ENCODE measurements around the gene RAVER2. TPM values are rescaled to one million over a fixed set of nuclear protein-coding genes. Genes with fewer than 3 reads are reported as not detected.

Gene RAVER2
- total and polyA plus RNA-seq, 2 donors (not counting 3 experiments of a cell fraction or from before 2014, with no cell fraction given) = 6.0 to 13.9 TPM

- Histone ChIP-seq H3K79me2 (ENCODE audit: control insufficient read depth, insufficient read depth, low read length) (peaks cover 2% of the 10 kb centered on the region), H4K20me1 (replicated peaks; ENCODE audit: control insufficient read depth, extremely low read depth, insufficient read depth, low read length) (no peaks in the 10 kb centered on the region), H3K9me1 (replicated peaks; ENCODE audit: control insufficient read depth, extremely low read depth, insufficient read depth, low read length) (no peaks in the 10 kb centered on the region), H3K9ac (replicated peaks; ENCODE audit: extremely low read depth, insufficient read depth, low read length) (peak overlapping the region; percentile 85), H3K4me2 (ENCODE audit: insufficient read depth, low read length) (peak overlapping the region; percentile 94), H3K27ac (ENCODE audit: insufficient read depth, low read depth, low read length) (peak overlapping the region; percentile 26), H3K27me3 (ENCODE audit: control insufficient read depth in 2 of 2, insufficient read depth in 2 of 2, low read length in 2 of 2) (no peaks in the 10 kb centered on the region), H3K9me3 (replicated peaks; ENCODE audit: control insufficient read depth, insufficient read depth, low read length) (no peaks in the 10 kb centered on the region), H3K36me3 (ENCODE audit: control insufficient read depth in 2 of 2, extremely low read depth in 1 of 2, insufficient read depth in 2 of 2, low read length in 2 of 2) (no peaks in the 10 kb centered on the region), H2AFZ (ENCODE audit: low read depth, low read length) (peak overlapping the region; percentile 89), H3K4me3 (replicated peaks in 1 of 3; ENCODE audit: insufficient read depth in 1 of 3, low read depth in 1 of 3, low read length in 3 of 3) (peak overlapping the region; percentile 61 to 89 (median 71)), H3K4me1 (ENCODE audit: control insufficient read depth, extremely low read depth, insufficient read depth, low read length) (peaks cover 6% of the 10 kb centered on the region)
- FAIRE-seq = no peak
- DNase-seq (ENCODE audit: low read depth, low spot score) = no peak
- BruUV-seq (replicated peaks) = no TSS peak
- TF ChIP-seq, protein P1, sequence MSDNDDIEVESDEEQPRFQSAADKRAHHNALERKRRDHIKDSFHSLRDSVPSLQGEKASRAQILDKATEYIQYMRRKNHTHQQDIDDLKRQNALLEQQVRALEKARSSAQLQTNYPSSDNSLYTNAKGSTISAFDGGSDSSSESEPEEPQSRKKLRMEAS (IDR thresholded peaks at IDR 0.05; ENCODE audit: insufficient read depth, insufficient read length) = no peak
- TF ChIP-seq POLR2A (IDR thresholded peaks at IDR 0.05; ENCODE audit: low read depth, low read length) = no peak
- dilution Hi-C loops (cut with MboI; ENCODE audit: extremely low pct_ligation_motif_present, low sequenced_read_pairs) = no loop called here
- intact Hi-C loops (cut with micrococcal nuclease) = loop anchor here (1.0 to 5.0 kb wide), 3 partner anchors 57 to 333 kb away; no protein-coding TSS in a partner anchor
- CTCF ChIA-PET = interaction anchor here (0.5 to 0.6 kb wide), 2 partner anchors 76 to 79 kb away, joined by 3 read pairs; no protein-coding TSS in a partner anchor
- POLR2A ChIA-PET = no interaction called here
Observed at GRCh38 chr1:64743954-64744491, 852 bp upstream of the RAVER2 start.

- FAIRE-seq (peak; percentile 37), DNase-seq (ENCODE audit: low read depth, low spot score) (peak; percentile 43)
- peaks cover 2% of the 10 kb centered on the region for H3K79me2 ChIP-seq (ENCODE audit: control insufficient read depth, insufficient read depth, low read length)
- dilution Hi-C loops (cut with MboI; ENCODE audit: extremely low pct_ligation_motif_present, low sequenced_read_pairs) = no loop called here
- H3K4me3 ChIP-seq (replicated peaks in 1 of 3; ENCODE audit: insufficient read depth in 1 of 3, low read depth in 1 of 3, low read length in 3 of 3) = peak overlapping the region; percentile 61 to 71 (median 68)
- H4K20me1 ChIP-seq (replicated peaks; ENCODE audit: control insufficient read depth, extremely low read depth, insufficient read depth, low read length) = no peaks in the 10 kb centered on the region
- no peak for TF ChIP-seq POLR2AphosphoS5 (IDR thresholded peaks at IDR 0.05; ENCODE audit: insufficient read depth, low read depth, low read length)
- TF ChIP-seq JUN (IDR thresholded peaks at IDR 0.05; ENCODE audit: borderline replicate concordance, insufficient read depth, insufficient read length, low read depth) = no peak
- TF ChIP-seq, protein P2, sequence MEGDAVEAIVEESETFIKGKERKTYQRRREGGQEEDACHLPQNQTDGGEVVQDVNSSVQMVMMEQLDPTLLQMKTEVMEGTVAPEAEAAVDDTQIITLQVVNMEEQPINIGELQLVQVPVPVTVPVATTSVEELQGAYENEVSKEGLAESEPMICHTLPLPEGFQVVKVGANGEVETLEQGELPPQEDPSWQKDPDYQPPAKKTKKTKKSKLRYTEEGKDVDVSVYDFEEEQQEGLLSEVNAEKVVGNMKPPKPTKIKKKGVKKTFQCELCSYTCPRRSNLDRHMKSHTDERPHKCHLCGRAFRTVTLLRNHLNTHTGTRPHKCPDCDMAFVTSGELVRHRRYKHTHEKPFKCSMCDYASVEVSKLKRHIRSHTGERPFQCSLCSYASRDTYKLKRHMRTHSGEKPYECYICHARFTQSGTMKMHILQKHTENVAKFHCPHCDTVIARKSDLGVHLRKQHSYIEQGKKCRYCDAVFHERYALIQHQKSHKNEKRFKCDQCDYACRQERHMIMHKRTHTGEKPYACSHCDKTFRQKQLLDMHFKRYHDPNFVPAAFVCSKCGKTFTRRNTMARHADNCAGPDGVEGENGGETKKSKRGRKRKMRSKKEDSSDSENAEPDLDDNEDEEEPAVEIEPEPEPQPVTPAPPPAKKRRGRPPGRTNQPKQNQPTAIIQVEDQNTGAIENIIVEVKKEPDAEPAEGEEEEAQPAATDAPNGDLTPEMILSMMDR (IDR thresholded peaks at IDR 0.05; ENCODE audit: extremely low read depth in 1 of 2, insufficient read depth in 1 of 2, low read depth in 1 of 2, low read length in 2 of 2) = no peak
- TF ChIP-seq, protein P1 (IDR thresholded peaks at IDR 0.05; ENCODE audit: insufficient read depth, insufficient read length) = no peak
- TF ChIP-seq GATA2 (IDR thresholded peaks at IDR 0.05; ENCODE audit: insufficient read depth, insufficient read length, low read depth, low read length) = no peak
- TF ChIP-seq MYC (IDR thresholded peaks at IDR 0.05; ENCODE audit: low read depth, low read length) = no peak
- H3K4me1 ChIP-seq (ENCODE audit: control insufficient read depth, extremely low read depth, insufficient read depth, low read length) = peaks cover 6% of the 10 kb centered on the region
- H2AFZ ChIP-seq (ENCODE audit: low read depth, low read length) = peak overlapping the region; percentile 89
- intact Hi-C loops (cut with micrococcal nuclease) = loop anchor here (1.0 to 5.0 kb wide), 3 partner anchors 221 to 478 kb away; partner anchors contain the start of gene JAK1
- H3K9me3 ChIP-seq (replicated peaks; ENCODE audit: control insufficient read depth, insufficient read depth, low read length) = no peaks in the 10 kb centered on the region
- H3K27me3 ChIP-seq (ENCODE audit: control insufficient read depth in 2 of 2, insufficient read depth in 2 of 2, low read length in 2 of 2) = no peaks in the 10 kb centered on the region
- no peaks in the 10 kb centered on the region for H3K36me3 ChIP-seq (ENCODE audit: control insufficient read depth in 2 of 2, extremely low read depth in 1 of 2, insufficient read depth in 2 of 2, low read length in 2 of 2)
- H3K4me2 ChIP-seq (ENCODE audit: insufficient read depth, low read length) = peak overlapping the region; percentile 68
- ChIA-PET CTCF (interaction anchor here (0.8 to 1.6 kb wide), 5 partner anchors 17 to 329 kb away, joined by 3 to 8 read pairs (median 3); no protein-coding TSS in a partner anchor), POLR2A (no interaction called here)
- peak overlapping the region; percentile 85 for H3K9ac ChIP-seq (replicated peaks; ENCODE audit: extremely low read depth, insufficient read depth, low read length)
- no peak overlapping the region for H3K27ac ChIP-seq (ENCODE audit: insufficient read depth, low read depth, low read length)
- BruUV-seq (replicated peaks) = no TSS peak
- no peaks in the 10 kb centered on the region for H3K9me1 ChIP-seq (replicated peaks; ENCODE audit: control insufficient read depth, extremely low read depth, insufficient read depth, low read length)
Observed at GRCh38 chr1:64745181-64745985, 508 bp downstream of the RAVER2 start.
